Activated gamma-delta T cell (primary cell): ENCODE measurements around the gene DBP.

Experiments
- DNase-seq: peaks from one replicate; lab custom pipeline; 2025; lab: John Stamatoyannopoulos, UW

DBP gene

GRCh38 chr19:48627201-48627864 lies 9.8 kb downstream of the DBP start:
- no peak for DNase-seq

DNA sequence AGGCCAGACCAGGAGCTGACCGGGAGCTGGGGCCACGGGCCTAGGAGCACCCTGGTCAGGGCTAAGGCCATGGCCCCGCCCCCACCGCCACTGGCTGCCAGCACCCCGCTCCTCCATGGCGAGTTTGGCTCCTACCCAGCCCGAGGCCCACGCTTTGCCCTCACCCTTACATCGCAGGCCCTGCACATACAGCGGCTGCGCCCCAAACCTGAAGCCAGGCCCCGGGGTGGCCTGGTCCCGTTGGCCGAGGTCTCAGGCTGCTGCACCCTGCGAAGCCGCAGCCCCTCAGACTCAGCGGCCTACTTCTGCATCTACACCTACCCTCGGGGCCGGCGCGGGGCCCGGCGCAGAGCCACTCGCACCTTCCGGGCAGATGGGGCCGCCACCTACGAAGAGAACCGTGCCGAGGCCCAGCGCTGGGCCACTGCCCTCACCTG lies 11.3 kb downstream of the DBP start:
- no peak for DNase-seq

- no peak for DNase-seq
These were observed 12.1 kb downstream of the DBP start for GRCh38 chr19:48624791-48625723.

DNA sequence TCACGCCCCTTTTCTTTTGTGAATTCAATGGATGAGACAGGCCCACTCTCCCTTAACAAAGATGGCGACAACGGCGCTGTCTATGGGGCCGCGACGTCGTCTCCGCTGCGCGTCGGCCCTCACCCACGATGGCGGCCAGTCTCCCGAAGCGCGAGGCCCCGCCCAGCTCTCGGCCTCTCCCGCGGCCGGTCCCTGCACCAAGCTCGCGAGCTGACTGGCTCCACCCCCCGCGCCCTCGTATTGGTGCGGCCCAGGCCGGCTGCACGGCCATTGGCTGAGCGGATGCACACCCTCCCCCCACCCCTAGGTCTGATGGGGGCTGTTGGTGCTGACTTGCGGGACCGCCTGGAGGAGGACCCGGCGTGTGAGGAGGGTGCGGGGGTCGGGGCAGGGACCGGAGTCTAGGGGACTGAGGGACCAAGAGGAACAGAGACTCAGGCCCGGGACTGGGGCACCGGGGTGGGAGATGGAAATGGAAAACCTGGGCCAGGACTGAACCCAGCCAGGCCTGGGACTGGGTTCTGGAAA lies 13.0 kb downstream of the DBP start:
- peak; percentile 87 for DNase-seq

GRCh38 chr19:48623556-48624066 lies 13.6 kb downstream of the DBP start:
- no peak for DNase-seq

DNA sequence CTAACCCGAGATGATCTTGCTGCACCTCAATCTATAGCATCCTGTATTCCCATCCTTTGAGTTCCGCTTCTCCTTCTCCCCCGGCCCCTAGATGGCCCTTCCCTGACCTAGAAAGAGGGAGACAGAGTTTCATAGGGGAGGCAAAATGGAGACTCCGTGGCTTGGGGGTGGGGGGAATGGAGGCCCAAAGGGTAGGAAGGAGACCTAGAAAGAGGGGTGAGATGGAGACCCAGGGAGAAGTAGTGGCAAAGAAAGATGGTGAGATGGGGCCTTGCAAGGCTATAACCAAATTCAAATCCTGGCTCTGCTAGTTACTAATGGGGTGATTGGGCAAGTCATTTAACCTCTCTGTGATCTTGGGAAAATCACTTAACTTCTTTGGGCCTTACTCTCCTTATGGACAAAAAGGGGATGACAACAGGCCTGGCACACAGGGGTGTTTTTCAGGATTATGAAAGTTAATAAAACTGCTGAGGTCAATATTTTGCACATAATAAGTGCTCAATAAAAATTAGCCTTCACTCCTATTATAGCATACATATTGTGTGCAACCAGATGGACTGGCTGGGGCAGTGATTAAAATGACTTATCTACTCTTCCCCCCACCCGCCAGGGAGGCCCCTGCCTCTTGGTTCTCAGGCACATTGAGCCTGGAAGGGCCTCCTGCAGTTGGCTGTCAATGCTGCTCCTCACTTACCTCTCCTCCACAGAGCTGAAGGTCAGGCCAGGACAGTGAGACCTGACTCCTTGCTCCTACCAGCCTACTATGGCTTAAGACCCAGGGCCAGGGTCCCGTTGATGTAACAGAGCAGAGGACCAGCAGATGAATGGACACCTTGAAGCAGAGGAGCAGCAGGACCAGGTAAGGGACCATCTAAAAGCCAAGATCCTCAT lies 17.2 kb downstream of the DBP start:
- DNase-seq = no peak

GRCh38 chr19:48618916-48619691 lies 18.1 kb downstream of the DBP start, which contains the start of the genes RPL18 and SPHK2:
RPL18 (minus strand) TSS chr19:48619178; CDS start chr19:48619143, 35 bp downstream.
SPHK2 (plus strand) TSS chr19:48619506; CDS start chr19:48620515, 1,009 bp downstream.
- peak; percentile 94 for DNase-seq

DNA sequence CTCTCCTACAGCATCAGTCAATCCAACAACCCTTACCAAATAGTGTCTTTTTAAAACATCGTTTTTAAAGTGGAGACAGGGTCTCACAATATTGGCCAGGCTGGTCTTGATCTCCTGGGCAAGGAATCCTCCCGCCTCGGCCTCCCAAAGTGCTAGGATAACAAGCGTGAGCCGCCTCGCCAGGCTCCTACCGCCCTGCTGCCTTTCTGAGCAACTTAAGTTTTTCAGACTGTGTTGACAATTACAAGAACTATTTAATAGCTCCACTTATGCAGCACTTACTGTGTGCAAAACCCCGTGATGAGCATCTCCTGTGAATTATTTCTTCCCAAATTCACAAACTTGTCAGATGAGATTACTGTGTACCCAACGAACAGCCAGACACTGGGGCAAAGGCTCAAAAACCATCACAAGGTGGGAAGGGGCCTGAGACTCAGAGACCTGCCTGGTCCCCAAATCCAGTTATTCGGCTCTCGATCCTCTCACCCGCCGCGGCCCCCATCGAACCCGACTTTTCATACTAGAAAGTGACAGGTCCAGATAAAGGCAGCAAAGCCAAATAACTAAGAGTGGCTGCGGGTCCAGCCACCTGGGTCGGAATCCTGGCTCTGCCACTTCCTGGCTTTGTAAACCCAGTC lies 18.8 kb downstream of the DBP start:
- no peak for DNase-seq

- no peak for DNase-seq
These were observed 19.8 kb downstream of the DBP start for GRCh38 chr19:48617146-48617937.

DNA sequence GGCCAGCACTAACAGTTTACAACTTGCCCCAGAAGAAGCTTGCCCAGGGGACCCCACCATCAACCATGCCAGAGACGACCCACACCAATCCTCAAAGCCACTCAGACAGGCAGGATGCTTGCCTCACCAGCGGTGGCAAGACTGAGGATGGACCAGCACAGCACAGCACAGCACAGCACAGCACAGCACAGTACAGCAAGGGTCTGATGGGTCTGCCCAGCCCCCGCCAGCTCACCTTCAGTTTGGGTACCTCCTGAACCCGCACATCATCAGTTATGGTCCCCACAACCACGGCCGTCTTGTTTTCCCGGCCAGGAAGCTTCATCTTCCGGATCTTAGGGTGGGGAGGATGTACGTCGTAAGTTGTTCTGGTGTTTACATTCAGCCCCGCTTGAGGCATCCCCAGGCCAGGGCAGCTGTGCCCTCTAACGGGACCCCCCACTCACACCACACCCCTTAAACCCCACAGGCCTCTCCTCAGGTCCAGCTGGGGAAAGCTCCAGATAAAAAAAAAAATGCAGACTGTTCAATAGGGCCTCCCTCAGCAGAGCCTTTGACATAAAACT lies 20.6 kb downstream of the DBP start:
- no peak for DNase-seq

DNA sequence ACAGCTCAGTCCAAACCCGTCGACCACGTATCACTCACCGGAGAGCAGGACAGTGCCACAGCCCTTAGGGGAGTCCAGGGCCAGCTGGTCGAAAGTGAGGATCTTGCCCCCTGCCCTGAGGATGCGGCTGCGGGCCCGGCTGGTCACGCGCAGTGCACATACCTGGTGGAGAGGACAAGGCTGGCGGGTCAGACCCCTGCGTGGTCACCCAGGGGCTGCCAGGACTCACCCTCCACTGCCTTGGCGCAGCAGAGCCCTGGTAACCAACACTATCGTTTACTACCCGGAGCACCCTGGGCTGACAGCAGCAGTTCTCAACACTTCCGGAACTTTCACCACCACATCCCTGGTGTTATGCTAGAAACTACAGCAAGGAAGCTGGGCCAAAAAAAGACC lies 21.1 kb downstream of the DBP start:
- DNase-seq = no peak

DNA sequence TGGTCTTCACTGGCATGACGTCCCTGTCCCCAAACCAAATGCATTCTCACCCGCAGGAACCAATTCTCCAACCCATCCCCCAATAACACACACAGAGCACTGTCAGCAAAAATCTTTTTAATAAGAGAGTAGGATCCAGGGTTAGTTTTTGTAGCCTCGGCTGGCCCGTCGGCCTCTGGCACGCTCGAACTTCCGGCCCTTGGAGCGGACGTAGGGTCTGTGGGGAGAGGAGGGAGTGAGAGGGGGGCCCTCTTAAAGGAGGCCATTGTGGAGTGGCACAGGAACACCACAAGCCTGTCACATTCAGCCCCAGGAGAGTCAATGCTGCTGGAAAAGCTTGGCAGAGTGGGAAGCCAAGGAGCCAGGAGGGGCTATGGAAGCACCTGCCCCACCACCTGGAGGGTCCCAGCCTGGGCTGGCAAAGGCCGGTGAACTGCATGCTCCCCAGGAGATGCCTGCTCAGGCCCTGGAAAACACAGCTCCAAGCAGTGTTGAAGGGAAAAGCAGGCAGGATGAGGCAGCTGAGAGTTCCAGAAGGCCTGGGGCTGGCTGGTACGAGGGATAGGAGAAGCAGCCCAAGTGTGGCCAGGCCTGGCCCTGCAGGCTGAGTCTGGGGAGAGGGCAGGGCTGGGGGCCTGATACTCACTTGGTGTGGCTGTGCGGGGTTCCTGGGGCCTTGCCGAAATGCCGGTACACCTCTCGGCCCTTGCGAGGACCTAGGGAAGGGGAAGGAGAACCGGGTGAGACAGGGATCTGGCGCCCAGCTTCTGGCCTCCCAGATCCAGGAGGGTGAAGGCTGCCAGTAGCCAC lies 21.7 kb downstream of the DBP start:
- DNase-seq = no peak

DNA sequence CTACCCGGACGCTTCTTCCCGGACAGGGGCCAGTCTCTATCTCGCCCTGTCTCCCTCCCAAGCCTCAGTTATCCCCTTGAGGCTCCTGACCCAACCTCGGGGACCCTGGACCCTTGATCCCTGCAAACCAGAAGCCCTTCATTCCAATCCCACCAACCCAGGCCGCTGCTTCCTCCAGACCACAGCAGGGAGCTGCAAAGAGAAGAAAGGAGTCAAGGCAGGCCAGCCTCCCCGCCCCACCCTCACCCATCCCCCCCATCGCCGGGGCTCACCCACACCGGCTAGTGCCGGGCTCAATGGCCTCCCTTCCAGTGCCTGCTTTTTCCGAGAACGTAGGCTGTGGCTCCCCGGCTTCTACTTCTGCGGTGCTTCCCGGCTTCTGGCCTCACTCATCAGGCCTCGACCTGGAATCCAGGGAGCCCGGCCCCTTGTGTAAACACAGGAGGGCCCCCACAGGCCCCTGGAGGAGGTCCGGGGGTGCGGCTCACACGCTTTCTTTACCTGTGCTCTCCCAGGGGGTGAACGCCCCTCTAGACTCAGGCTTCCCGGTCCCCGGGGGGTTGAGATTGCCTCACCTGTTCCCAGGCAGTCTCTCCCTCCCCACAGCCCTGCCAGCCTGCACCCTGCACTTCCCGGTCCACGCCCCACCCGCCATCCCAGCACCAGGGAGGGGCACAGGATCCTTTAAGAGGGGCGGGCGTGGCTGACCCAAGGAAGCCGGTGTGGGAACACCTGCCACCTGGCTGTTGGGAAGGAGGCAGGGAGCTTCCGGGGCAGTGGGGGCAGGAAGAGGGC lies 22.5 kb downstream of the DBP start, which contains the start of gene FAM83E:
FAM83E (minus strand) TSS at position 641 of the 795 bp plus-strand sequence. CDS start 1,704 bp downstream, outside the sequence.
- DNase-seq = no peak

GRCh38 chr19:48613852-48614435 lies 23.2 kb downstream of the DBP start:
- no peak for DNase-seq

DNA sequence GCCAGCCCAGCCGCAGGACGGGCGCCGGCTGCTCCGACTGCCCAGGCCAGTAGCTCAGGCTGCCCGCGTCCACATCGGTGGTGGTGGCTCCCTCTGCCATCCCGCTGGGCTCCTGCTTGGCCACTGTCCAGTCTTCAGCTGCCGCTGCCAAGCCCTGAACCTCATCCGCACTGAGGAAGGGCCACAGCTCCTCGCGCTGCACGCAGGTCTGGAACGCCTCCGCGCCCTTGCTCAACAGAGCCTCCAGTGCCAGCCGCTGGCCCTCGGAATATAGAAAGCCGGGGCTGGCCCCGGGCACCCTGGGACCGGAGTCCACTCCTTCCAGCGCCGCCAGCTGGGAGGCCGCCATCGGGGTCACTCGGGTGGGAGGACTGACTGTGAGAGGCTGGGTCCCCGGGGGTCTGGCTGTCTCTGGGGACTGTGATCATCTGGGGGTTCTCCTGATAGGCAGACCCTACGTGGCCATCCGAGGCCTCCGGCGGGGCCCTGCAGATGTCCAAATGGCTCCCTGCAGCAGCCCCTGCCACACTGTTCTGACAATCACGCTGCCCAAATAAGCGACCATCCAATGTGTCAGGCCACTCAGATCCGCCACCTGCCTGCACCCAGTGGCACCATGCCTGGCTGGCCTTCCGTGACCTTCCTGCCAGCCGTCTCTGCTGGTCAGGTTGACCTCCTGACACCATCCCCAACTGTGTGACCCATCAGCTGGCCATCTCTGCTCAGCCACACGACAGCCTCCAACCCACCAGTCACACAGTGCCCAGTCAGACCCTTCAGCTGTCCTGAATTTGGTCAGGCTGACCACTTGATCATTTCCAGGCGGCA lies 23.9 kb downstream of the DBP start:
- no peak for DNase-seq

DNA sequence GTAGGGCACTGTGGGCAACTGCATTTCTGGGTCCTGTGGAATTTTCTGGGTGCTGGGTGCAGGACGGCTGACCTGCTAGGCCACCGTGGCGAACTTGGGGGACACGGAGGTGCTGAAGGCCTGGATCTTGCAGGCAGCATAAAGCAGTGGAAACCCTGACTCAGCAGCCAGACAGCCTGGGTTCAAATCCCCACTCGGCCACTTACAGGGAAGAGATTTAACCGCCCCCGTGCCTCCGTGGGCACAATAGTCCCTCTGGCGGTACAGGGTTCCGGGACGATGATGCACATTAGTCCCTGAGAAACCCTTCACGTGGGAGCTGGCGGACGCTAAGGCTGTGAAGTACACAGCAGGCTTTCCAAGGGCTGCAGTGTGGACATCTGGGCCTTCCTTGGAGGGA lies 25.3 kb downstream of the DBP start:
- no peak for DNase-seq
